Left lobe of liver (tissue), 2 donors: ENCODE data around the gene ZNF341. TPM values are rescaled to one million over a fixed set of nuclear protein-coding genes. Genes with fewer than 3 reads are reported as not detected.
"Not testable (repeated sequence)": the region's sequence is repeated elsewhere in the genome, so short reads cannot be mapped to it uniquely, and the experiment has no call there.

Experiments
- ATAC-seq: fragments of 200-7000 bp; cut with Tn5 transposase; one replicate; pipeline ENCODE4 v1.9.1; 2020; ENCODE audit warnings: mild to moderate bottlenecking, moderate library complexity
- DNase-seq: peaks from one replicate; pipeline ENCODE4 v3.0.0-alpha.2; 2020; ENCODE audit warnings: low spot score
- total RNA-seq: library from RNA; stranded (reverse); gene quantifications from one replicate; pipeline ENCODE4 v1.2.1, GENCODE V29; 2021
- donor health status: DM: no; HTN: no; CAD: no; lungs with moderate emphysema.
- donor health status: DM: no; HTN: yes; CAD: no.

ZNF341 gene
- total RNA-seq: 1.5 TPM

GRCh38 chr20:33731693-33732165 lies at the start of gene ZNF341:
TSS of gene ZNF341 (plus strand) at chr20:33731996. CDS start at chr20:33732022, 26 bp downstream.
- peak; percentile 91 for DNase-seq
- ATAC-seq: no peak

- no peak for ATAC-seq
- DNase-seq: no peak
Measured at GRCh38 chr20:33684533-33685327, 47.1 kb upstream of the ZNF341 start.

- DNase-seq (no peak), ATAC-seq (no peak)
Measured at GRCh38 chr20:33685328-33686099, 46.3 kb upstream of the ZNF341 start.

GRCh38 chr20:33686100-33686983 lies 45.5 kb upstream of the ZNF341 start, which contains the start of gene E2F1:
TSS of gene E2F1 (minus strand) at chr20:33686385. CDS start at chr20:33686264, 121 bp downstream.
- peak; percentile 96 for DNase-seq
- ATAC-seq: peak; percentile 99

GRCh38 chr20:33686984-33687366 lies 44.8 kb upstream of the ZNF341 start:
- no peak for DNase-seq

GRCh38 chr20:33687370-33687915 lies 44.4 kb upstream of the ZNF341 start:
- ATAC-seq (no peak), DNase-seq (no peak)

More at GRCh38 chr20:33686984-33687366, 44.8 kb upstream of the ZNF341 start:
- ATAC-seq: no peak

GRCh38 chr20:33687993-33688937 lies 43.5 kb upstream of the ZNF341 start:
- DNase-seq (no peak), ATAC-seq (no peak)

- DNase-seq (no peak), ATAC-seq (no peak)
Measured at GRCh38 chr20:33688938-33689424, 42.8 kb upstream of the ZNF341 start.

- DNase-seq (no peak), ATAC-seq (no peak)
Measured at GRCh38 chr20:33689493-33689892, 42.3 kb upstream of the ZNF341 start.

- DNase-seq (no peak), ATAC-seq (no peak)
Measured at GRCh38 chr20:33689973-33690372, 41.8 kb upstream of the ZNF341 start.

GRCh38 chr20:33693289-33693688 lies 38.5 kb upstream of the ZNF341 start:
- ATAC-seq (no peak), DNase-seq (no peak)

GRCh38 chr20:33693741-33694638 lies 37.8 kb upstream of the ZNF341 start:
- DNase-seq: no peak

GRCh38 chr20:33694639-33695012 lies 37.2 kb upstream of the ZNF341 start:
- no peak for ATAC-seq
- DNase-seq: no peak

More at GRCh38 chr20:33693741-33694638, 37.8 kb upstream of the ZNF341 start:
- ATAC-seq: no peak

GRCh38 chr20:33696448-33696847 lies 35.3 kb upstream of the ZNF341 start:
- no peak for DNase-seq
- ATAC-seq: no peak

GRCh38 chr20:33697129-33697528 lies 34.7 kb upstream of the ZNF341 start:
- ATAC-seq (no peak), DNase-seq (no peak)

GRCh38 chr20:33698966-33699365 lies 32.8 kb upstream of the ZNF341 start:
- not testable (repeated sequence) for ATAC-seq, DNase-seq

- ATAC-seq, DNase-seq: not testable (repeated sequence)
Measured at GRCh38 chr20:33700696-33701441, 30.9 kb upstream of the ZNF341 start.
